Nephron progenitor cell (in vitro differentiated cells): ENCODE results near the gene VWDE.

ENCODE experiments used
- DNase-seq: peaks from one replicate; pipeline ENCODE4 v3.0.0; 2021
- H3K27ac Mint-ChIP-seq: 2 replicates; pipeline ENCODE4 v1.8.0; 2021; ENCODE audit warnings: mild to moderate bottlenecking, moderate library complexity, mixed read lengths
- H3K27me3 Mint-ChIP-seq: 2 replicates; pipeline ENCODE4 v1.8.0; 2021; ENCODE audit warnings: mild to moderate bottlenecking, low read depth, mixed read lengths; ENCODE audit not compliant: poor library complexity
- H3K36me3 Mint-ChIP-seq: 2 replicates; pipeline ENCODE4 v1.8.0; 2021; ENCODE audit warnings: low read depth, mixed read lengths
- H3K4me1 Mint-ChIP-seq: 2 replicates; pipeline ENCODE4 v1.8.0; 2021; ENCODE audit warnings: mixed read lengths
- H3K4me3 Mint-ChIP-seq: 2 replicates; pipeline ENCODE4 v1.8.0; 2021; ENCODE audit warnings: mild to moderate bottlenecking, moderate library complexity, mixed read lengths
- H3K9me3 Mint-ChIP-seq: 2 replicates; pipeline ENCODE4 v1.8.0; 2021; ENCODE audit warnings: mild to moderate bottlenecking, moderate library complexity, mixed read lengths
- CTCF ChIP-seq: fragments of 200-600 bp; sonication (generic); IDR thresholded peaks from 2 replicates; pipeline ENCODE4 v1.5.0; 2021; ENCODE audit warnings: antibody characterized with exemption

Gene VWDE

DNA sequence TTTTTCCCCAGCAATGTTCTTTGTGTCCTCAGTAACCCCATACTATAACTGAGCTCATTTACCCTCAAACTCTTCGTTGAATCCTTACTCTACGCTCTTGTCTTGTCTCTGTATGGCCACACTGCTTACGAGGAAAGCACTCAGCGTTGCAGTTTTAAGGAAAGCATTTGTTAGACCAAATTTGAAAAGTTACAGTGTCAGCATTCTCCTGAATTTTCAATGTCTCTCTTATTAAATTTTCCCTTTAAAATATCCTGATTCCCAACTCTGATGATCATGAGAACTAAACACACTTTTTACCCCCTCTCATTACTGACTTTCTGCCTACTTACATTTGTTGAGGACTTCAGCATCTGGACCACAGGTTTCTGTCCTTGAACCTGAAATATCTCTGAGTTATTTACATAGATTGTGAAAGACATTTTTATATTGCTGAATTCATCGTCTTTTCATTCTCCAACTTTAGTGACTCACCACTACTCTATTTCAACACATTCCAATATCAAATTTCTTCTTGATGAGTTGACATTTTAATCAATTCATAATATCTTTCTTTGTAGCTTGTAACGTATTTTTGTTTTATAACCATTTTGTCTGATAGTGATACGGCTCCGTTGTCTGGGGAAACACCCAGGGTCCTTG, 19.8 kb upstream of the VWDE start:
- no peak for TF ChIP-seq CTCF
- no peaks in the 10 kb centered on the region for H3K27me3 Mint-ChIP-seq
- peaks cover 6% of the 10 kb centered on the region for H3K36me3 Mint-ChIP-seq
- no peak for DNase-seq
- H3K4me1 Mint-ChIP-seq: no peaks in the 10 kb centered on the region
- peaks cover 32% of the 10 kb centered on the region for H3K9me3 Mint-ChIP-seq
- no peak overlapping the region for H3K4me3 Mint-ChIP-seq
- H3K27ac Mint-ChIP-seq: no peak overlapping the region

GRCh38 chr7:12422554-12423320, 19.1 kb upstream of the VWDE start:
- peaks cover 1% of the 10 kb centered on the region for H3K36me3 Mint-ChIP-seq

GRCh38 chr7:12418452-12418851, 14.8 kb upstream of the VWDE start:
- no peak for DNase-seq
- H3K4me3 Mint-ChIP-seq: no peak overlapping the region
- no peaks in the 10 kb centered on the region for H3K4me1 Mint-ChIP-seq
- H3K9me3 Mint-ChIP-seq: peaks cover under 1% of the 10 kb centered on the region
- no peak for TF ChIP-seq CTCF
- H3K27me3 Mint-ChIP-seq: no peaks in the 10 kb centered on the region
- H3K27ac Mint-ChIP-seq: no peak overlapping the region
- H3K36me3 Mint-ChIP-seq: no peaks in the 10 kb centered on the region

More at GRCh38 chr7:12422554-12423320, 19.1 kb upstream of the VWDE start:
- Mint-ChIP-seq H3K27ac (no peak overlapping the region), H3K27me3 (no peaks in the 10 kb centered on the region), H3K4me1 (no peaks in the 10 kb centered on the region), H3K4me3 (no peak overlapping the region), H3K9me3 (peaks cover 26% of the 10 kb centered on the region)
- no peak for DNase-seq
- TF ChIP-seq CTCF: no peak

- Mint-ChIP-seq H3K27ac (no peak overlapping the region), H3K4me1 (no peaks in the 10 kb centered on the region), H3K4me3 (no peak overlapping the region), H3K9me3 (peaks cover 10% of the 10 kb centered on the region), H3K27me3 (no peaks in the 10 kb centered on the region), H3K36me3 (no peaks in the 10 kb centered on the region)
- TF ChIP-seq CTCF: no peak
- no peak for DNase-seq
Observed at GRCh38 chr7:12415072-12415471, 11.4 kb upstream of the VWDE start.

DNA sequence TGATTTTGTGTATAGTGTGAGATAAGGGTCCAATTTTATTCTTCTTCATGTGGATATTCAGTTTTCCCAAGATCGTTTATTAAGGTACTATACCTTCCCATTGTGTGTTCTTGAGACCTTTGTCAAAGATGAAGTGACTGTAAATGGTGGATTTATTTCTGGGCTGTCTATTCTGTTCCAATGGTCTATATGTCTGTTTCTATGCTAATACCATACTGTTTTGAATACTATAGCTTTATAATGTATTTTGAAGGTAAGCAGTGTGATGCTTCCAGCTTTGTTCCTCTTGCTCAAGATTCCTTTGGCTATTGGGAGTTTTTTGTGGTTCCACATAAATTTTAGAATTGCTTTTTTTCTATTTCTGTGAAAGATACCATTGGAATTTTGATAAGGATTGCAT, 8.7 kb upstream of the VWDE start:
- Mint-ChIP-seq H3K4me3 (no peak overlapping the region), H3K27ac (no peak overlapping the region), H3K9me3 (peaks cover 10% of the 10 kb centered on the region), H3K4me1 (no peaks in the 10 kb centered on the region), H3K27me3 (no peaks in the 10 kb centered on the region), H3K36me3 (no peaks in the 10 kb centered on the region)
- TF ChIP-seq CTCF: no peak
- no peak for DNase-seq

- Mint-ChIP-seq H3K9me3 (peaks cover 10% of the 10 kb centered on the region), H3K27ac (no peak overlapping the region), H3K4me1 (no peaks in the 10 kb centered on the region), H3K4me3 (no peak overlapping the region), H3K36me3 (no peaks in the 10 kb centered on the region), H3K27me3 (no peaks in the 10 kb centered on the region)
- TF ChIP-seq CTCF: no peak
- no peak for DNase-seq
Observed at GRCh38 chr7:12410523-12410922, 6.9 kb upstream of the VWDE start.
